ENCODE measurements around the gene MAGEA10.
"Not testable (repeated sequence)": the region's sequence is repeated elsewhere in the genome, so short reads cannot be mapped to it uniquely, and the experiment has no call there.

DNA sequence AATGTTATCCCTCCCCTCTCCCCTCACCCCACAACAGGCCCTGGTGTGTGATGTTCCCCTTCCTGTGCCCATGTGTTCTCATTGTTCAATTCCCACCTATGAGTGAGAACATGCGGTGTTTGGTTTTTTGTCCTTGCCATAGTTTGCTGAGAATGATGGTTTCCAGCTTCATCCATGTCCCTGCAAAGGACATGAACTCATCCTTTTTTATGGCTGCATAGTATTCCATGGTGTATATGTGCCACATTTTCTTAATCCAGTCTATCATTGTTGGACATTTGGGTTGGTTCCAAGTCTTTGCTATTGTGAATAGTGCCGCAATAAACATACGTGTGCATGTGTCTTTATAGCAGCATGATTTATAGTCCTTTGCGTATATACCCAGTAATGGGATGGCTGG is 35.5 kb upstream of the MAGEA10 start:
- TF ChIP-seq, protein P1, sequence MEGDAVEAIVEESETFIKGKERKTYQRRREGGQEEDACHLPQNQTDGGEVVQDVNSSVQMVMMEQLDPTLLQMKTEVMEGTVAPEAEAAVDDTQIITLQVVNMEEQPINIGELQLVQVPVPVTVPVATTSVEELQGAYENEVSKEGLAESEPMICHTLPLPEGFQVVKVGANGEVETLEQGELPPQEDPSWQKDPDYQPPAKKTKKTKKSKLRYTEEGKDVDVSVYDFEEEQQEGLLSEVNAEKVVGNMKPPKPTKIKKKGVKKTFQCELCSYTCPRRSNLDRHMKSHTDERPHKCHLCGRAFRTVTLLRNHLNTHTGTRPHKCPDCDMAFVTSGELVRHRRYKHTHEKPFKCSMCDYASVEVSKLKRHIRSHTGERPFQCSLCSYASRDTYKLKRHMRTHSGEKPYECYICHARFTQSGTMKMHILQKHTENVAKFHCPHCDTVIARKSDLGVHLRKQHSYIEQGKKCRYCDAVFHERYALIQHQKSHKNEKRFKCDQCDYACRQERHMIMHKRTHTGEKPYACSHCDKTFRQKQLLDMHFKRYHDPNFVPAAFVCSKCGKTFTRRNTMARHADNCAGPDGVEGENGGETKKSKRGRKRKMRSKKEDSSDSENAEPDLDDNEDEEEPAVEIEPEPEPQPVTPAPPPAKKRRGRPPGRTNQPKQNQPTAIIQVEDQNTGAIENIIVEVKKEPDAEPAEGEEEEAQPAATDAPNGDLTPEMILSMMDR (conservative IDR thresholded peaks at IDR 0.05): not testable (repeated sequence)
- not testable (repeated sequence) for TF ChIP-seq ZFX (IDR thresholded peaks at IDR 0.05)
